CD4-positive, alpha-beta T cell (primary cell): ENCODE measurements around the gene MCUB. TPM values are rescaled to one million over a fixed set of nuclear protein-coding genes. Genes with fewer than 3 reads are reported as not detected.

Experiments
- ATAC-seq: fragments of 200-7000 bp; cut with Tn5 transposase; one replicate; pipeline ENCODE4 v1.10.0; 2022; ENCODE audit warnings: mild to moderate bottlenecking; ENCODE audit not compliant: poor library complexity
- CTCF ChIA-PET: fragments of 350-600 bp; sonication (Branson Sonifier 250); formaldehyde crosslinking; loops from one replicate; lab custom pipeline; 2021; ENCODE audit warnings: antibody characterized with exemption, inconsistent platforms; lab: Charles Lee
- POLR2A ChIA-PET: fragments of 350-600 bp; sonication (Branson Sonifier 250); formaldehyde crosslinking; loops from one replicate; lab custom pipeline; 2021; ENCODE audit warnings: antibody characterized with exemption, inconsistent platforms; lab: Charles Lee
- DNase-seq, 14 experiments: peaks; one replicate each; pipeline ENCODE4 v3.0.0-alpha.2; 2013 to 2020; ENCODE audit warnings: mixed read lengths in 2 of 14
- H3K27ac ChIP-seq, 2 donors: one replicate each; pipeline versions ENCODE4 v1.5.1 to v1.7.0; 2013; ENCODE audit warnings: low read length in 2 of 2, low read depth in 1 of 2, mild to moderate bottlenecking in 1 of 2
- H3K27me3 ChIP-seq, 2 experiments: 1 replicate in 1 of 2; 2 replicates in 1 of 2; pipeline versions ENCODE4 v1.6.1 to v1.7.0; 2013; ENCODE audit warnings: low read length in 2 of 2, control low read depth in 1 of 2, mild to moderate bottlenecking in 1 of 2, moderate library complexity in 1 of 2; ENCODE audit not compliant: insufficient read depth in 2 of 2, control insufficient read depth in 1 of 2
- H3K36me3 ChIP-seq: one replicate; pipeline ENCODE4 v1.6.1; 2013; ENCODE audit warnings: low read length, control low read depth; ENCODE audit not compliant: insufficient read depth
- H3K4me1 ChIP-seq: one replicate; pipeline ENCODE4 v1.6.1; 2013; ENCODE audit warnings: low read length, control low read depth; ENCODE audit not compliant: insufficient read depth
- H3K4me3 ChIP-seq: one replicate; pipeline ENCODE4 v1.5.1; 2013; ENCODE audit warnings: mild to moderate bottlenecking, low read length, moderate library complexity
- H3K9me3 ChIP-seq, 2 experiments: 1 replicate in 1 of 2; 2 replicates in 1 of 2; pipeline versions ENCODE4 v1.6.1 to v1.7.0; 2013; ENCODE audit warnings: low read length in 2 of 2, mild to moderate bottlenecking in 2 of 2, control low read depth in 1 of 2, moderate library complexity in 1 of 2; ENCODE audit not compliant: control insufficient read depth in 1 of 2, insufficient read depth in 1 of 2
- H3K27ac Mint-ChIP-seq: one replicate; pipeline ENCODE4 v1.8.0; 2020; ENCODE audit warnings: mixed read lengths
- H3K27me3 Mint-ChIP-seq: one replicate; pipeline ENCODE4 v1.8.0; 2021; ENCODE audit warnings: mixed read lengths
- H3K36me3 Mint-ChIP-seq: one replicate; pipeline ENCODE4 v1.8.0; 2021; ENCODE audit warnings: low read depth, mixed read lengths
- H3K4me1 Mint-ChIP-seq: one replicate; pipeline ENCODE4 v1.8.0; 2021; ENCODE audit warnings: low read depth, mixed read lengths
- H3K4me3 Mint-ChIP-seq: one replicate; pipeline ENCODE4 v1.8.0; 2020; ENCODE audit warnings: mild to moderate bottlenecking, mixed read lengths
- H3K9me3 Mint-ChIP-seq: one replicate; pipeline ENCODE4 v1.8.0; 2020; ENCODE audit warnings: mixed read lengths
- intact Hi-C, 2 experiments: fragments of 100-400 bp; cut with DNase I in 1 of 2; cut with micrococcal nuclease in 1 of 2; formaldehyde crosslinking; loops; one replicate each; pipeline versions ENCODE4 v1.15.1 to v1.9.0; 2023 to 2025; cut with DNase I, micrococcal nuclease
- total RNA-seq, 174 experiments: library from RNA in 2 of 174; stranded (reverse) in 2 of 174; gene quantifications; one replicate each; pipeline ENCODE4 v1.2.3 and lab custom pipeline; 2021 to 2026
- TF ChIP-seq, protein P1 (sequence below): fragments of 200-600 bp; IDR thresholded peaks from one replicate; pipeline ENCODE4 v1.8.0; 2022; ENCODE audit warnings: antibody characterized with exemption, mild to moderate bottlenecking

Gene MCUB
- total RNA-seq, 2 experiments from 2014 or later = 98.1 to 108 TPM

DNA sequence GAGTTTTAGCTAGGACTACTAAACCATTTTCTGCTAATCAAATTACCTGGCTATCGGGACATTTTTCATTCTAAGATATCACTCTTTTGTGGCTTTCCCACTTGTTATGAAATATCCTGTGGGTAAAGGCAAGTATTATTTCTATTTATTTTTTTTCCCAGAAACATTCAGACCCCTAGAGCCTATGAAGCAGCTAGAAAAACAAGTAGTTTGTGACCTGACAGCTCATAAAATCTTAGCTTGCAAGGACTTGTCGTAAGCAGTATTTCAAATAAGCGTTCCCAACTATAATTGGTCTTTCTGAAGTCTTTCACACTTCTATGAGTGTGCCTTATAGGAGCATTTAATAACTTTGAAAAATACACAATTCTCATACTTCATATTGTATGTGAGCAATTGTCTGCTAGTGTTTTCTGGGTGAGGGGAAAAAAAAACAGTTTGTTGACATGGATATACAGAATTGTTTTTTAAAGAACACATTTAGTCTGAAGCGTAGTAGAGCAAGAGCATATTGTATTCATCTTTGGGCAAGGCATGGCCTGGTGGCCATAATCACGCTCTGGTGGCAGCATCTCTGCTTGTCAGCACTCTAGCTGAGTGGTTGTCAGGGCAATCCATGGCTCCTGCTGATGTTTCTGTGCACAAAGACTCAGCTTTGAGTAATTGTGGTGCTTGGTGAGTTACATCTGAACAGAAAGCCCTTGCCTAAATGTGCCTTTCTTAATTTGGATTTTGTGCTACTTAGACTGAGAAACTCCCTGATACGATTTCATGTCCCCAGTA, 2.6 kb downstream of the MCUB start:
- Histone ChIP-seq H3K27me3 (no peaks in the 10 kb centered on the region), H3K27ac (no peak overlapping the region), H3K4me1 (peaks cover 51% of the 10 kb centered on the region), H3K9me3 (peaks cover 0 to 5% of the 10 kb centered on the region in 2 experiments), H3K4me3 (peak overlapping the region; percentile 17), H3K36me3 (peaks cover 21% of the 10 kb centered on the region)
- H3K9me3 Mint-ChIP-seq = no peaks in the 10 kb centered on the region
- ChIA-PET POLR2A (interaction anchor here (0.6 to 5.1 kb wide), 12 partner anchors 9 to 167 kb away, joined by 3 to 48 read pairs (median 9); partner anchors contain the start of genes CASP6, PLA2G12A and SEC24B), CTCF (interaction anchor here (1.8 kb wide), 1 partner anchor 130 kb away, joined by 8 read pairs; the partner anchor contains the start of gene SEC24B)
- H3K27ac Mint-ChIP-seq = peak overlapping the region; percentile 93
- TF ChIP-seq, protein P1, sequence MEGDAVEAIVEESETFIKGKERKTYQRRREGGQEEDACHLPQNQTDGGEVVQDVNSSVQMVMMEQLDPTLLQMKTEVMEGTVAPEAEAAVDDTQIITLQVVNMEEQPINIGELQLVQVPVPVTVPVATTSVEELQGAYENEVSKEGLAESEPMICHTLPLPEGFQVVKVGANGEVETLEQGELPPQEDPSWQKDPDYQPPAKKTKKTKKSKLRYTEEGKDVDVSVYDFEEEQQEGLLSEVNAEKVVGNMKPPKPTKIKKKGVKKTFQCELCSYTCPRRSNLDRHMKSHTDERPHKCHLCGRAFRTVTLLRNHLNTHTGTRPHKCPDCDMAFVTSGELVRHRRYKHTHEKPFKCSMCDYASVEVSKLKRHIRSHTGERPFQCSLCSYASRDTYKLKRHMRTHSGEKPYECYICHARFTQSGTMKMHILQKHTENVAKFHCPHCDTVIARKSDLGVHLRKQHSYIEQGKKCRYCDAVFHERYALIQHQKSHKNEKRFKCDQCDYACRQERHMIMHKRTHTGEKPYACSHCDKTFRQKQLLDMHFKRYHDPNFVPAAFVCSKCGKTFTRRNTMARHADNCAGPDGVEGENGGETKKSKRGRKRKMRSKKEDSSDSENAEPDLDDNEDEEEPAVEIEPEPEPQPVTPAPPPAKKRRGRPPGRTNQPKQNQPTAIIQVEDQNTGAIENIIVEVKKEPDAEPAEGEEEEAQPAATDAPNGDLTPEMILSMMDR = no peak
- ATAC-seq = no peak
- intact Hi-C loops = loop anchor here (5.0 kb wide), 3 partner anchors 80 to 130 kb away; partner anchors contain the start of gene SEC24B (in 1 of the 2)
- H3K27me3 Mint-ChIP-seq = no peaks in the 10 kb centered on the region
- H3K4me3 Mint-ChIP-seq = peak overlapping the region; percentile 94
- H3K36me3 Mint-ChIP-seq = peaks cover 51% of the 10 kb centered on the region
- peak in 1 of 14 experiments; percentile 13 for DNase-seq
- H3K4me1 Mint-ChIP-seq = peaks cover 72% of the 10 kb centered on the region

DNA sequence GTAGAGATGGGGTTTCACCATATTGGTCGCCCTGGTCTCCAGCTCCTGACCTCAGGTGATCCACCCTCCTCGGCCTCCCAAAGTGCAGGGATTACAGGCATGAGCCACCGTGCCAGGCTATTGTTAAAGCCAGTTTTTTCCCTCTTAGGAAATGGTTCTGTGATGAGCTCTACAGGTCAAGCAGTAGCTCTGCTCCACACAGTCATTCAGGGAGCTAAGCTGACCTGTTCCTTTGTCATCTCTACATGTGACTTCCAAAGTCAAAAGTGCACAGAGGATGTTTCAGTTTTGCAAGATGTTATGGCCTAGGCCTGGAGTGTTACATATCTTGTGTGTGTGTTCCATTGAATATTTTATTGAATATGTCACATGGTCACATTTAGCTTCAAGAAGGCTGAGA, 11.4 kb downstream of the MCUB start:
- Mint-ChIP-seq H3K27me3 (no peaks in the 10 kb centered on the region), H3K4me1 (peaks cover 81% of the 10 kb centered on the region), H3K27ac (no peak overlapping the region), H3K4me3 (no peak overlapping the region), H3K9me3 (peaks cover 2% of the 10 kb centered on the region), H3K36me3 (peaks cover 54% of the 10 kb centered on the region)
- intact Hi-C loops = loop anchor here in 1 of 2 experiments (10.0 kb wide), 2 partner anchors 47 to 403 kb away; no protein-coding TSS in a partner anchor
- TF ChIP-seq, protein P1 = no peak
- Histone ChIP-seq H3K36me3 (peaks cover 11% of the 10 kb centered on the region), H3K4me3 (no peak overlapping the region), H3K27me3 (no peaks in the 10 kb centered on the region), H3K27ac (no peak overlapping the region), H3K4me1 (peaks cover 27% of the 10 kb centered on the region), H3K9me3 (no peaks in the 10 kb centered on the region)
- ChIA-PET CTCF (interaction anchor here (1.5 kb wide), 1 partner anchor 138 kb away, joined by 4 read pairs; no protein-coding TSS in a partner anchor), POLR2A (interaction anchor here (1.1 to 2.3 kb wide), 4 partner anchors 10 to 138 kb away, joined by 3 to 35 read pairs (median 4); partner anchors contain the start of genes MCUB and SEC24B)
- ATAC-seq (no peak), DNase-seq (no peak)

DNA sequence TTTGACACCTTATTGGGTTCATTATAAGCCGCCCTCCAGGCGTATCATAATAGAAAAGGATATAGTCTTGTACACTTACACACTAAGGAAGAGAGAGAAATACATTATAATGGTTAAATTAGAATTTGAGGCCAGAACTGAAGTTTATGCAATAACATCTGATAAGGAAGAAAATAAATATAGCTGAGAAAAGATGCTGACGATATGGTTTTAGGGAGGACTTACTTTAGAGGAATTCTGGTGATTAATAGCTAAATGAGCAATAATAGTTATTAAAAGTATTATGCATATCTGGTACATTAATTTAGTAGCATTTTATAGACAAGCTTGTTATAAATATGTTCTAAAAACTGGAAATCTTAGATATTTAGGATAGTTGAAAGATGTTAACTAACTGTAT, 12.1 kb downstream of the MCUB start:
- Mint-ChIP-seq H3K9me3 (peaks cover 2% of the 10 kb centered on the region), H3K27ac (no peak overlapping the region), H3K4me1 (peaks cover 79% of the 10 kb centered on the region), H3K4me3 (no peak overlapping the region), H3K27me3 (no peaks in the 10 kb centered on the region), H3K36me3 (peaks cover 54% of the 10 kb centered on the region)
- ATAC-seq (no peak), DNase-seq (no peak)
- peaks cover 28% of the 10 kb centered on the region for H3K4me1 ChIP-seq
- ChIA-PET POLR2A (interaction anchor here (0.6 to 2.3 kb wide), 6 partner anchors 11 to 623 kb away, joined by 3 to 35 read pairs (median 4); partner anchors contain the start of genes MCUB and SEC24B), CTCF (interaction anchor here (1.5 kb wide), 1 partner anchor 139 kb away, joined by 4 read pairs; no protein-coding TSS in a partner anchor)
- H3K27ac ChIP-seq = no peak overlapping the region
- H3K4me3 ChIP-seq = no peak overlapping the region
- TF ChIP-seq, protein P1 = no peak
- H3K27me3 ChIP-seq = no peaks in the 10 kb centered on the region
- H3K36me3 ChIP-seq = peaks cover 5% of the 10 kb centered on the region
- no peaks in the 10 kb centered on the region for H3K9me3 ChIP-seq
- intact Hi-C loops = loop anchor here in 1 of 2 experiments (10.0 kb wide), 2 partner anchors 47 to 403 kb away; no protein-coding TSS in a partner anchor
